Mammary epithelial cell (primary cell): ENCODE data around the gene LMF2.

Experiments
- EZH2 ChIP-seq: IDR thresholded peaks from 2 replicates; pipeline ENCODE4 v1.6.1; 2012; ENCODE audit warnings: low read length, inconsistent platforms, borderline replicate concordance
- TF ChIP-seq, protein P1 (sequence below), 2 donors: IDR thresholded peaks in 1 of 2; conservative IDR thresholded peaks in 1 of 2; 2 replicates each; pipeline ENCODE4 v1.5.1; 2011 to 2012; ENCODE audit warnings: inconsistent platforms in 2 of 2, low read length in 2 of 2, mild to moderate bottlenecking in 2 of 2, control low read depth in 1 of 2, low read depth in 1 of 2; ENCODE audit not compliant: insufficient read depth in 1 of 2; ENCODE audit errors: extremely low read depth in 1 of 2

DNA sequence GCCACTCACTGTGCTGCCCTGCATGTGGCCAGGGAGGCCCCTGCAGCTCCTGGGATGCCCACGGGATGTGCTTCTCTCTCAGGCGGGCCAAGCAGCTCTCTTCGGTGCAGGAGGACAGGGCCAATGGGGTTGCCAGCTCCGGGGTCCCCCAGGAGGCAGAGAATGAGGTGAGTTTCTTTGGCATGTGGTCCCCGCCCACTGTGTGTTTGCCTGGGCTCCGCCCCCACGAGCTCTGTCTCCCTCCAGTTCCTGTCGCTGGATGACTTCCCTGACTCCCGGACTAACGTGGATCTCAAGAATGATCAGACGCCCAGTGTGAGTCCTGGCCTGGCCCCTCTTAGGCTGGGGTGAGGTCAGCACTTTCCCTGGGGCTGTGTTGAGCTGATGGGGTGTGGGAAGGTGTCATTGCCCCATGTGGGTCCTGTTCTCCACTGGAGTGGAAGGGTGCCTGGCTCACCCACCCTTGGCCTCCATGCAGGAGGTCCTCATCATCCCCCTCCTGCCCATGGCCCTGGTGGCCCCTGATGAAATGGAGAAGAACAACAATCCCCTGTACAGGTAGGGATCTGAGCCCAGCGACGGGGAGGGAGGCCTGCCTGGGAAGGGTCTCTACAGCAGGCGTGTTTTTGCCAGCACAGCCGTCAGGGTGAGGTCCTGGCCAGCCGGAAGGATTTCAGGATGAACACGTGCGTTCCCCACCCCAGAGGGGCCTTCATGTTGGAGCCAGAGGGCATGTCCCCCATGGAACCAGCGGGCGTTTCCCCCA, 10.2 kb upstream of the LMF2 start:
- TF ChIP-seq, protein P1, sequence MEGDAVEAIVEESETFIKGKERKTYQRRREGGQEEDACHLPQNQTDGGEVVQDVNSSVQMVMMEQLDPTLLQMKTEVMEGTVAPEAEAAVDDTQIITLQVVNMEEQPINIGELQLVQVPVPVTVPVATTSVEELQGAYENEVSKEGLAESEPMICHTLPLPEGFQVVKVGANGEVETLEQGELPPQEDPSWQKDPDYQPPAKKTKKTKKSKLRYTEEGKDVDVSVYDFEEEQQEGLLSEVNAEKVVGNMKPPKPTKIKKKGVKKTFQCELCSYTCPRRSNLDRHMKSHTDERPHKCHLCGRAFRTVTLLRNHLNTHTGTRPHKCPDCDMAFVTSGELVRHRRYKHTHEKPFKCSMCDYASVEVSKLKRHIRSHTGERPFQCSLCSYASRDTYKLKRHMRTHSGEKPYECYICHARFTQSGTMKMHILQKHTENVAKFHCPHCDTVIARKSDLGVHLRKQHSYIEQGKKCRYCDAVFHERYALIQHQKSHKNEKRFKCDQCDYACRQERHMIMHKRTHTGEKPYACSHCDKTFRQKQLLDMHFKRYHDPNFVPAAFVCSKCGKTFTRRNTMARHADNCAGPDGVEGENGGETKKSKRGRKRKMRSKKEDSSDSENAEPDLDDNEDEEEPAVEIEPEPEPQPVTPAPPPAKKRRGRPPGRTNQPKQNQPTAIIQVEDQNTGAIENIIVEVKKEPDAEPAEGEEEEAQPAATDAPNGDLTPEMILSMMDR (conservative IDR thresholded peaks at IDR 0.05 in 1 of 2, IDR thresholded peaks at IDR 0.05 in 1 of 2; ENCODE audit: extremely low read depth in 1 of 2, insufficient read depth in 1 of 2, low read depth in 1 of 2, low read length in 2 of 2) = no peak
- TF ChIP-seq EZH2 = no peak
